ENCODE measurements around the gene DDX54.
A peak's percentile ranks its signal among the peaks of the same experiment; 100 is the strongest.

- TF ChIP-seq POLR2AphosphoS5 (IDR thresholded peaks at IDR 0.05; ENCODE audit: low read depth, low read length) (no peak; the same call in 1 of the 2 replicates), POLR2A (IDR thresholded peaks at IDR 0.05; ENCODE audit: low read depth, low read length) (peak; percentile 34; the same call in 1 of the 2 replicates)
These were observed 27.9 kb downstream of the DDX54 start for GRCh38 chr12:113157218-113157859.
